GM19463 (cell line): ENCODE results near the gene CRMP1.

ENCODE experiments used
- ATAC-seq: cut with Tn5 transposase; IDR thresholded peaks from one replicate; pipeline ENCODE4 v1.9.1; 2021; ENCODE audit warnings: mild to moderate bottlenecking, moderate library complexity; ENCODE audit not compliant: unreplicated experiment

CRMP1 gene

GRCh38 chr4:5893004-5893580 lies at the start of gene CRMP1:
Gene CRMP1, minus strand, starts transcription at chr4:5893086. Its CDS starts 117 bp downstream, at chr4:5892969.
- ATAC-seq, result no peak

DNA sequence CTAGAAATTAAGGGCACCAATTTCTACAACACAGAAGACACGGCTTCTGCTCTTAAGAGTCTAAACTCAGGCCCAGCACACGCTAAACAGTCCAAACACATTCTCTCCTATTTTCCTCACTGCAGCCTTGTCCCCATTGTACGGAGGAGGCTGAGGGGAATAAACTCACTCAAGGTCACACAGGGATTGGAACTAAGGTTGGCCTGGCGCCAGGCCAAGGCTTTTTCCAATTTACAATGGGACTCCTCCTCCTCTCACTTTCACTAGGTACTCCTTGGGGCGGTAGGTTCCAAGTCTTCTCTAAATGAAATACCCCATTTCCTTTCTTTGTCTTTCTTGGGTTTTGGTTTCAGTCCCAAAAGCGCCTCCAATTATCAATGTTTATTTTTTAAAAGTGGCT lies 48.7 kb upstream of the CRMP1 start:
- ATAC-seq, result no peak

DNA sequence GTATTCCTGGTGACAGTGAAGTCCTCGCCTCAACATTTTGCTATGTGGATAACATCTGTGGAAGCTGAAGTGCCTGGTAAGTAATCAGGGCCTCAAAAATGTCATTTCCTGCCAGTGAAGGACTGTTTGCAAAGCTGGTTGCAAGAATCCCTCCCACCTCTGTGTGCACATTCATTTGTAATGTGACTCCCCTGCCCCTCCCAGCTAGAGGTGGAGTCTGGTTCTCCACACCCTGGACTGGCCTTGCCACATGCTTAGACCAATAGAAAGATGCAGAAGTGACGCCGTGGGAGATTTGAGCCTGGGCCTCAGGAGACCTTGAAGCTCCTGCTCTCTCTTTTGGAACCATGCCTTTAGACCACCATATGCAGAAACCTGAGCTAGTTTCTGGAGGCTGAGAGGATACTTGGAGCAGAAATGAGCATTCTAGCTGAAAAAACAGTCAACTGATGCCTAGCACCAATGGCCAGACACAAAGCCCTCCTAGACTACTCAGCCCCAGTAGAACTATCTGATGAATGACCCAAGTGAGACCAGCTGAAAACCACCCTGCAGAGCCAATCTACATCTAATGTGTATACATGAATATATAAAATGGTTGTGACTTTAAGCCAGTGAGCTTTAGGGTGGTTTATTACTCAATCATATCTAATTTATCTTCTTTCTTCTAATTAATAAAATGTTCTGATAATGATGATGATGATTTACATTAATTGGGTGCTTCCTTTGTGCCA lies 47.8 kb upstream of the CRMP1 start:
- ATAC-seq, result no peak

GRCh38 chr4:5933996-5934831 lies 41.3 kb upstream of the CRMP1 start:
- no peak for ATAC-seq

- no peak for ATAC-seq
These were observed 40.2 kb upstream of the CRMP1 start for GRCh38 chr4:5933116-5933515.

- ATAC-seq, result no peak
These were observed 39.2 kb upstream of the CRMP1 start for GRCh38 chr4:5932035-5932568.

DNA sequence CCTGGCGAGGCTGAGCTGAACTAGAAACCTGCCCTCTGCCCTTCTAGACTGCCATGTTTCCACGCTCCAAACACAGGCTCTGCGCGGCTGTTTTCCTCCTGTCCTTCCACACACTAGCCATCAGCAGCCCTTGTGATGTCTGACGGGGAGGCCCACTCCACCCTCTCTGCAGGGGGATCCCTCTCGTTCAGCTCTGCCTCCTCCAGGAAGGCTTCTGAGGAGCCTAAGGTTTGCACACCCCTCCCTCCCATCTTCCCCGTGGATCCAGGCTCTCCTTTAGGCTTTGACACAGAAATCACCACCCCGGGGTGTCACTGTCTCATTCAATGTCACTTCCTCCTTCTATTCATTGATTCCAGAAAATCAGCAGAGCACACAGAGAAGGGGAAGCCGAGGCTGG lies 38.6 kb upstream of the CRMP1 start:
- no peak for ATAC-seq

GRCh38 chr4:5930876-5931275 lies 38.0 kb upstream of the CRMP1 start:
- no peak for ATAC-seq

DNA sequence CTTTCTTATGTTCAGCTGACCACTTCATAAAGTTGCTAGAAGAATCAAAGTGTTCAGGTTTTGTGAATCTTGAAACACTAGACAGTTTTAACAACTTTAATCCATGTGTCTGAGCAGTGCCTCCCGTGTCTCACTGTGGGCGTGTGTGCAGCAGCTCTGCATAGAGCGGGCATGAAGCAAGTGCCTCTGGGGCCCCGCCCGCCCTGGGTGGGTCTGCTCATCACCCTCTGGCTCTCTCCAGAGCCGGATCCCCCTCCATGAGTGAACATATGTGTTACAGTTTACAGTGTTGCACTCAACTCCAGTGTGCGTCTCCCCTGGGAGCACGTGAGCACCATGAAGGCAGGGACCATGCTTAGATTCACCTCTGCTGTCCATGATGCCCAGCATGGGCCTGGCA lies 37.6 kb upstream of the CRMP1 start:
- no peak for ATAC-seq

DNA sequence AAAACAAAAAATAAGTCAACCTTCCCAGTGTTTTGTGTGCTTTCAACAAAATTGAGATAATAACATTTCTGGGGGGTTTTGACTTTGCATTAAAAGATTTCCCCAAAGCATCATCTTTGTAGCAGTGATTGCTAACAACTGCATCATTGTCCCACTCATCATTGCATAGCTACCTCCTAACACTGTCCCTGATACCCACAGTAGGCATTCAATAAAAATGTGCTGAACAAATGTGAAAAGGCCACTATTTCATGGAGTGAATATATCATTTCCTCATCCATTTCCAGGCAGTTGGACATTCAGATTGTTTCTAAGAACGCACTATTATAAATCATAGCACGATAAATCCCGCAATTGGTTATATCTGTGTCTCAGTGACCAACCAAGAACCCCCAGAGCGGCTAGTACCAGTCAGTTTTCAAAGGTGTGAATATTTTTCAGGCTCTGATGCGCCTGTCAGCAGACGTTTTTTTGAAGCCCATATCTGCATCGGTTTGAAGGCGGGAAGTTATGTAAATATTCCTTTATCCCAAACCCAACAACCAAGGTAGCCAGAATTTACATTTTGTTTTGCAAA lies 36.0 kb upstream of the CRMP1 start:
- no peak for ATAC-seq

GRCh38 chr4:5928274-5928673 lies 35.4 kb upstream of the CRMP1 start:
- no peak for ATAC-seq

- no peak for ATAC-seq
These were observed 34.9 kb upstream of the CRMP1 start for GRCh38 chr4:5927747-5928146.

DNA sequence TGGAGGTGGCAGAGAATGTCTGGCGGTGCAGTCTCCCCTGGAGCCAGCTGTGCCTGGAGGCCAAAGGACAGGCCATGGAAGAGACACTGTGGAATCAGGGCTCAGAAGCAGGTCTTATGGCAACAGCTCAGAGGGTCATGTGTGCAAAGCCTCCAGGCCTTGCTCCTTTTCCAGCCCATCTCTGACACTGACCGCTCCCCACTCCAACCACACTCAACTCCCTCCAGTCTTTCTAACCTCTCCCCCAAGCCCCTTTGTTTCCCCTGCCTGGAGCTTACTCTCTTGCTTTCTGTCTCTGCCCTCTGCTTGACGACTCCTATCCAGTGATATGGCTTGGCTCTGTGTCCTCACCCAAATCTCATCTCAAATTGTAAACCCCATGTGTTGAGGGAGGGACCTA lies 34.2 kb upstream of the CRMP1 start:
- no peak for ATAC-seq

GRCh38 chr4:5926598-5926997 lies 33.7 kb upstream of the CRMP1 start:
- ATAC-seq, result no peak

DNA sequence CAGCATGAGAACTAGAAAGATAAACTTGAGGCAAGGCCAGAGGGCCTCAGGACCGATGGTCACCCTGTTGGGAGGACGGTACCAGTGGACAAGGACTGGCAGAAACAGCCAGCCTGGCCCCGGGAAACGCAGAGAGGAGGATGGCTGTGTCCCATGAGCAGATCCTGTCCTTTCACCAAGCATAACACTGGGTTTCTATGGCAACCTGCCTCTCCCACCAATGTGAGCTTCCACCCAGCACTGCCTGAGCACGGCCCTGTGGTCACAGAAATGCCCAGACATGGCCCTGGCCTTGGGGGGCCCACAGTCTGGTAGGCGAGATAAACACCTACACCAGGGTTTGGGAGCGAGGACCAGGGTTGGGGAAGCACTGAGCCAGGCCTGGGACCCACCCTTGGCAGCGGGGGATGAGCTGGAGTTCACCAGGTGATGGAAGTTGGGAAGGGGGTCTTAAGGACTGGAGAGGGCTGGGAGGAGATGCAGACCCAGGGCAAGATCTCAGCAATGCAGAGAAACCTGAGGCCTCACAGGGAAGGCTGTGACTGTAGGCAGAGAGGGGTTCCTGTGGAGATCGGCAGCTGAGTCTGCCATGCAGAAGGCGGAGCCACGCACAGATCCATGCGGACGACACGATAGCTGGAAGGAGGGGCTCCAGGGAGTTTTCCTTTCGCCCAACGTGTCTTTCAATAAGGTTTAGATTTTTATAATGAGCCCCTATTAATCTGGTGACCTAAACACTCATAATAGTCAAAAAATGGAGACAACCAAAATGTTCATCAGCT lies 32.7 kb upstream of the CRMP1 start:
- no peak for ATAC-seq

- no peak for ATAC-seq
These were observed 31.7 kb upstream of the CRMP1 start for GRCh38 chr4:5924461-5925125.

- ATAC-seq, result no peak
These were observed 30.5 kb upstream of the CRMP1 start for GRCh38 chr4:5923376-5923775.

DNA sequence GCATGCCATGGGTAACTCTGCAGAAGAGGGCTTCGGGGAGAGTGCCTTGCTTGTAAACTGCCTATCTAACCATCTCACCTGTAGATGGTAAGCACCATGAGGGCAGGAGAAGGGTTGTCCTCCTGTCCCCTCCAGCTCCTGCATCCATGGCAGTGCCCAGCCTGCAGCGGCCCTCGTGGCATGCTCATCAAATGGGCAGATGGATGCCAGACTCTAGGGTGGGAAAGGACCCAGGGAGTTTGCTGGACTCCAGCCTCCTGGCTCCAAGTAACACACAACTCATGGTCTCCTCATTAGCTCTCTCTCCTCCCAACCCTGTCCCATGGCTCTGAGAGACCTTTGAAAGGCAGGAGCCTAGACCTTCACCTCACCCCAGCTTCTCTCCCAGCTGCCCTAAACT lies 29.7 kb upstream of the CRMP1 start:
- ATAC-seq, result no peak

- ATAC-seq, result no peak
These were observed 29.1 kb upstream of the CRMP1 start for GRCh38 chr4:5921981-5922380.
